ENCODE results near the gene LBHD1.
"Not testable (repeated sequence)": the region's sequence is repeated elsewhere in the genome, so short reads cannot be mapped to it uniquely, and the experiment has no call there.

LBHD1 gene

GRCh38 chr11:62671608-62672389 lies at the start of gene LBHD1, which contains the start of gene UQCC3:
Gene LBHD1 (minus strand): TSS chr11:62672267. CDS start chr11:62670031, 2,236 bp downstream.
Gene UQCC3 (plus strand): TSS chr11:62671673. CDS start chr11:62671746, 73 bp downstream.
- DNase-seq, result peak; percentile 83

- no peak for DNase-seq
These were observed 47.4 kb upstream of the LBHD1 start for GRCh38 chr11:62719302-62719978.

DNA sequence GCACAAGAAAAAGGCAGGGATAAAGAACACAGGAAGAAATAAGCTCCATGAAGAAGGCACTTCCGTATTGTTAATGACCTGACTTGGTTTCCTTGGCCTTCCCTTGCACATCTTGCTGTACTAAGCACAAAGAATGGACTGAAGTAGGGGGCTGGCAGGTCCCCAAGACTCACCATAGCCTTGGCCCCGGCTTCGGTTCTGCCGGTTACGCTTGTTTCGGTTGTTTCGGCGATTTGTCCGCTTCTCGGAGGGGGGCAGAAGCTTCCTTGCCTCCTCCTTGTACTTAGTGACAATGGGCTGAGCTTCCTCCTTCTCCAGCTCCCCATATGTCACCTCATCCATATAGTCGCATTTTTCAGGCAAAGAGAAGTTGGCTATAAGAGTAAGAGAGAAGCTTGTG lies 44.7 kb upstream of the LBHD1 start:
- DNase-seq, result no peak

- DNase-seq, result no peak
These were observed 44.1 kb upstream of the LBHD1 start for GRCh38 chr11:62716206-62716605.

DNA sequence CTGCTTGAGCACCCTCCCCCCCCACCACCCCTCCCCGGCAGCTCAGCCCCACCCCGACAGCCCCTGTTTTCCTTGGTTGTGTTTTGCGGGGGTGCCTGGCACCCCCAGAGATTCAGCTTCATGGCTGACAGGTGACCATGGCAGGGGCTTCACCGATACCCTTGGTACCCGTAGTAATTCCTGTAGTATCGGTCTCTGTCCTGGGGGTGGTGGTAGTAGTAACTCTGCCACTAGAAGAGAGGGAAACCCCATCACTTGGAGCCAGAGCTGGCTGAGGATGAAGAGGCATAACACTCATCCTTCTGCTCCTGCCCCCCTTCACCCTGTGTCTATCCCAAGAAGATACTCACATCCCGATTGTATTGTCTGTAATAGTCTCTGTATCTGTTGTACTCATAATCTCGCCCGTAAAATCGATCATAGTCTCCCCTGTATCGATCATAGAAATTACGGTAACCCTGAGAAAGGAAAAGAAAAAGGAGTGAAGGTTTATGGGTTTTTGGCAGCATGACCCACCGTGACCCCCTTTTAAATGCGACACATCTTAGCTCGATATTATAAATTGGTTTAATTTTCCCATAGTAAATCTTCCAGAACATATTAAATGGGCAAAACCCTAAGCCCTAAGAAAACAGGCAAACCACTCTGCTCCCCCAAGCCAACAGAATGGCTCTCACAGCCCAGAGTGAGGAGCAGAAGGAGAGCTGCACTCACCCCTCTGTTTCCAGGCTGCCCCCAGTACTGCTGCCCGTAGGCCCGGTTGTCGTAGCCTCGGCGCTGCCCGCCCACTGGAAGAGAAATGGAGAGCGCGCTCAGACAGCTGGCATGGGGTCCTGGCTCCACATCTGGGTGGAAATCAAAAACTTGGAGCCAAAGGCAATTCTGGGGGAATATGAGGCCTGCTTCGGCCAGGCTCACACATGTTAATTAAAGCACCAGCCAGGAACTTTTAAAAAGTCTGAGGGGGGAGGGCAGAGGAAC lies 43.4 kb upstream of the LBHD1 start:
- no peak for DNase-seq

DNA sequence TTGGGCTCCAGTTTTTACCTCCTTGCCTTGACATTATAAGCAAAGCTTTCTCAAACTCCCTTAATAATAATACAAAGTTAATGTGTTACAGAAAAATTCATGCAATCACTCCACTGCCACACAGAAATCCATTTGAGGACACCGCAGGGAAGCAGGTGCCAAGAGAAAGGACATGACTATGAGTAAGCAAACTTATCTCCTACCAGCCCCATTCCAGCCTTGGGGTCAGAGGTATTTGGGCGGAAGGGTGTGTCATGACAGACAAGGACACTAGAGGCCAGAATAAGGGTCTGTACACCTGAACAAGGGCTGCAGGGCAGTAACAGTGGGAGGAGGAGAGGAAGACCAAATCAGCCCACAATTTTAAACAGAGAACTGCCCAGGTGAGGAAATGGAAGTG lies 41.3 kb upstream of the LBHD1 start:
- DNase-seq, result no peak

- DNase-seq, result no peak
These were observed 40.8 kb upstream of the LBHD1 start for GRCh38 chr11:62712861-62713260.

DNA sequence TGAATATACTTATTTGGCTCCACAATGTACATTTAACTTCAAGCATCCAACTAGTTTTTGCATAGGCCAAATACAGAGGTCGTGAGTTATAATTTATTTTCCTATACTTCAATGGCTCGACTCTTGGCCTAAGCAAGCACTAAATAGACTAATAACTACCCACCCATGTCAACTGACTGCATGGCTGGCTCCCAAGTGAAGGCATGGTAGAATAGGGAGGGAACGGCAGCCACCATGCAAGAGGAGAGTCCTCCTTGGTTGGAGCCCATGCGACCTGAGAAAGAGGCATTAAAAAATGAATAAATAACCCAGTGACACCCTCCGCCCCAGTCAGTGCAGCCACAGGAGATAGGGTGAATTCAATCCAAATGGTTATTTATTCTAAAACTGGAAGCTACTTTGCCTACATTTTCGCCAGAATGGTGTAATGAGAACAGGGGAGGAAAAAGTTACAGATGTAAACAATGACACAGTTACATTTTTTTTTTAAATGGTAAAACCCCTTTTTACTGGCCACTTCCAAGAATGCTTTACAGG lies 40.3 kb upstream of the LBHD1 start:
- DNase-seq, result no peak

DNA sequence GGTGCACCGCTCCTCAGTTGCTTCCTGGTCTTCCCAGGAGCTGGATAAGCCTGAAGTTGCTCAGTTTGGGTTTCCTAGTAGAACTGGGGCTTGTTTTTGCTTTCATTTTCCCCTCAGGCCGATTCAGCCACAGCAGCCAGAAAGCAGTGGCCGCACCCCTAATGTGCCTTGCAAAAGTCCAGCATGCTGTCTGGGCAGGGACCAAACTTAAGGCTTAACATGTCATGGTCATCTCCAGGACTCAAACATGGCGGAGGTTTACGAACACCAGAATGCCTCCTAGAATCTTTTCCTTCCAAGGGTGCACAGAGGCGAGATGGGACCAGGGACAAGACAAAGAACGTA lies 37.9 kb upstream of the LBHD1 start:
- peak; percentile 59 for DNase-seq

DNA sequence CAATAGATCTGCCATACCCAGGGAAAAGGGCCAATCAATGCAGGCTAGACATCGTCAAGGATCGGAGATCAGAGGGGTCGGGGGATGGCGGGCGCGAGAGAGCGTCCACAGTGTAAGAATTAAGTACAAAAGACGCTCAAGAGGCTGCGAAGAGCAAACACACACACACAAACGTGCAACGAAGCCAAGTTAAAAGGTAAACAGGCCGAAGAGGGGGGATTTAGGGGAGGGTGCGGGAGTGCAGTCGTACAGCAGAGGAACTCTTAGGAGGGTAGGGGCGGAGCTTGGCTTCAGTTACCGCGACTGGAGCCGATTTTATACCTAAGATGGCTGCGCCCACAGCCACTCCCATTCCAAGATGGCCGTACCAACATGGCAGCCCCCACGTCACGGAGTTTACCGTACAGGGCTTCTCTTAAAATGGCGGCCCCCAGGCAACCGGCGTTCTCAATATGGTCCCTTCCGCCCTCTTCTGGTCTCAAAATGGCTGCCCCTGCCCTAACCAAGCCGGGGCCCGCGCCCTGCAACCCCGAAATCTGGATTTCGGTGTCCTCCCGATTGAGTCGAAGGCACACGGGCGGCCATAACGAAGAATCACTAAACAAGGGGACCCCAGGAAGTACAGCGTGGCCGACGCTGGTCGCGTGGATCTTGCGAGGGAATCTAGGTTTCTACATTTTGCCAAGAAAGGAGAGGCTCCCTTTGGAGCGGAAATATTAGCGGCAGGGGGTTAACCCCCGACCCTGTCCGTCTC lies 37.4 kb upstream of the LBHD1 start:
- peak; percentile 99 for DNase-seq

GRCh38 chr11:62708793-62709192 lies 36.7 kb upstream of the LBHD1 start:
- peak; percentile 71 for DNase-seq

DNA sequence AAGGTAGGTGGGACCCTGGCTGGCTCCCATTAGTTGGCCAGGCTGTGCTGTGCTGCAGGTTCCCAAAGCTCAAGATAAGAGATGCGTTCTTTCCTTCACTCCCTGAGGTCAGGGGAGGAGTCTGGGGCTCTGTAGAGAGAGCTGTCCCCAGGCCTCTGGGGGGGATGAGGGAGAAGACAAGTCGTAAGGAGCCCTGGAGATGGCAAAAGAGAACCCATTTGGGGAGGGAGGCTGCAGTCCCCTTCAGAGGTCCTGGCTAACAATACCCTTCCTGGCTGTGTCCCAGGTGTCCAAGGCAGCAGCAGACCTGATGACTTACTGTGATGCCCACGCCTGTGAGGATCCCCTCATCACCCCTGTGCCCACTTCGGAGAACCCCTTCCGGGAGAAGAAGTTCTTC lies 36.3 kb upstream of the LBHD1 start:
- DNase-seq, result no peak

DNA sequence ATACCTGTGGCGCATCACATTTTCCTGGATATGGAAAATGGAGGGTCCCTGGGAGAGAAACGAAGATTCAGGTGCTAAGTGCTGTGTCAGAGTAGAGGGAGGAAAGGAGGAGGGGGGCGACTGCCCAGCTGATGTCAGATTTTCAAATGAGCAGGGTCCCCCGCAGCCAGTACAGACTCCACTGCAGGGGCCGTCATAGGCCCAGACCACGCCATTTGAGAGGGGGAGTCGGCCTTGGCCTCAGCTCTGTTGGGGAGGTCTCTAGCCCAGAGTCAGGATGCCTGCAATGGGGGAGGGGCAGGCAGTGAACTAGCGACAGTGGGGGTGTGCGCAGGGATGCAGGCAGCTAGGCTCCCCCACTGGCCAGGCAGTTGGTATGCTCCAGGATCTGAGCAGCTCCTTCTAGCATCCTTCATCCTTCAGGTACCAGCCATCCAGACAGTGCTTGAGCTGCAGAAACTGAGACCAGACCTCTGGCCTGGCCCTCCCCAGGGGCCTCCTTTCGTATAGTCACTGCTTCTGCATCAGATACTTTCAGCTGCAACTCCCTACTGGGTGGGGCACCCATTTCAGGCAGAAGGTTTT lies 35.3 kb upstream of the LBHD1 start, which contains the start of the genes BSCL2 and GNG3:
Gene BSCL2 (minus strand): TSS at position 148 of the 585 bp plus-strand sequence. CDS start 229 bp downstream, outside the sequence.
Gene GNG3 (plus strand): TSS at position 400 of the 585 bp plus-strand sequence. CDS start 620 bp downstream, outside the sequence.
- DNase-seq, result no peak

- DNase-seq, result no peak
These were observed 34.8 kb upstream of the LBHD1 start for GRCh38 chr11:62706850-62707247.

GRCh38 chr11:62705880-62706849 lies 34.1 kb upstream of the LBHD1 start:
- DNase-seq, result peak; percentile 97

- peak; percentile 24 for DNase-seq
These were observed 33.3 kb upstream of the LBHD1 start for GRCh38 chr11:62705413-62705812.

- DNase-seq, result not testable (repeated sequence)
These were observed 31.9 kb upstream of the LBHD1 start for GRCh38 chr11:62703921-62704320.

DNA sequence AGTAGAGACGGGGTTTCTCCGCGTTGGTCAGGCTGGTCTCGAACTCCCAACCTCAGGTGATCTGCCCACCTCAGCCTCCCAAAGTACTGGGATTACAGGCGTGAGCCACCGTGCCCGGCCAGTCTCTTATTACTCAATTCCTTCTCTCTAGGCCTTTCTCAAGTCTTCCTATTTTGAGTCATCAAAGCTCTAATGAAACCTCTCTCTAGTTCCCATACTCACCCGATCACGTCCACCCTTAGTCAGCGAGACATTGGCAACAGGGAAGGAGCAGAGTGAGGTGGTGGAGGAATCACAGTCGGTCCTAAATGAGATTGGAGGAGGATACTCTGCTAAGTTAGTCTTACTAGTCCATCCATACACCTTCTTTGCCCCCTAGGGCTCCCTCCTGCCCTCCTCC lies 30.2 kb upstream of the LBHD1 start:
- no peak for DNase-seq

GRCh38 chr11:62694455-62695167 lies 22.5 kb upstream of the LBHD1 start:
- peak; percentile 57 for DNase-seq
